ENCODE results near the gene DNAJB13. TPM values are rescaled to one million over a fixed set of nuclear protein-coding genes. Genes with fewer than 3 reads are reported as not detected.

DNAJB13 gene
- total and polyA plus RNA-seq, 10 of the 15 experiments (the other 5 are each of a cell fraction or from before 2014, with no cell fraction given): 0.07 to 0.76 (median 0.15) TPM; not detected in 7

DNA sequence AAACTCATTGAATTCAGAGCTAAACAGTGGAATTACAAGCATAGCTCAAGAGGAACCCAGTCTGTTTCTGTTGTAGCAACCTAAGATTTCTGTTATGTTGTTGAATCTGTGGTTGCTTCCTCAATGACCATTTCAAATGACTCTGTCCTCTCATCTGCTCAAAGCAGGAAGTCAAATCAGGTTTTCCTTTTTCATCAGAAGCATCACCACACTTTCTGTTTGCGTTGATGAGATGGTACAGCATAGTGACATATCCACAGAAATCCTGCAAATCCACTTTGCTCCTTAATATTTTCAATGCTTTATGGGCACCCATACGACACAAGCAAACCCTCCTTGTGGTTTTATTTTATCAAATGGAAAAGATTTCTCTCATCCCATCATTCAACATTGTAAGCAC is 44.4 kb downstream of the DNAJB13 start:
- in situ Hi-C loops (cut with MboI) (no loop called here), intact Hi-C loops (cut with micrococcal nuclease; ENCODE audit: unreplicated experiment) (loop anchor here (10.0 kb wide), 1 partner anchor 1820 kb away; the partner anchor contains the start of gene UVRAG)
- no peak for DNase-seq (ENCODE audit: low read depth, low spot score)
- Histone ChIP-seq H3K36me3 (ENCODE audit: control insufficient read depth in 2 of 2, insufficient read depth in 2 of 2, low read length in 1 of 2) (no peaks in the 10 kb centered on the region), H2AFZ (ENCODE audit: control insufficient read depth, low read depth, low read length) (peak overlapping the region; percentile 52), H3K27me3 (replicated peaks in 1 of 2; ENCODE audit: control insufficient read depth in 2 of 2, insufficient read depth in 2 of 2, low read length in 1 of 2) (no peaks in the 10 kb centered on the region), H3K79me2 (ENCODE audit: control insufficient read depth, insufficient read depth, low read length) (no peaks in the 10 kb centered on the region), H3K9ac (ENCODE audit: control insufficient read depth, insufficient read depth, low read length) (no peak overlapping the region; the same call in 1 of the 2 replicates), H3K4me1 (ENCODE audit: control insufficient read depth, insufficient read depth, low read length) (peaks cover 68% of the 10 kb centered on the region), H4K20me1 (ENCODE audit: control insufficient read depth, insufficient read depth) (no peaks in the 10 kb centered on the region), H3K27ac (ENCODE audit: control insufficient read depth, insufficient read depth) (peak overlapping the region; percentile 57), H3K4me2 (ENCODE audit: control insufficient read depth, insufficient read depth) (peak overlapping the region; percentile 68), H3K9me3 (replicated peaks; ENCODE audit: control insufficient read depth, insufficient read depth, low read length) (no peaks in the 10 kb centered on the region), H3K4me3 (no peak overlapping the region)
- no TSS peak for BruUV-seq (replicated peaks)
- WGBS (ENCODE audit: insufficient coverage, insufficient replicate concordance, low lambda C conversion rate, missing lambda C conversion rate): 0% methylated on average over 2 of the region's 2 CpGs
- SMC1A ChIA-PET (ENCODE audit: uncharacterized antibody, unreplicated experiment): interaction anchor here (1.1 to 2.7 kb wide), 10 partner anchors 8 to 32 kb away, joined by 4 to 24 read pairs (median 6); partner anchors contain the start of gene UCP2
- FAIRE-seq: no peak
- peak; percentile 73 for ATAC-seq
- CTCF ChIA-PET: interaction anchor here (1.1 to 2.1 kb wide), 4 partner anchors 10 to 32 kb away, joined by 4 to 11 read pairs (median 8); no protein-coding TSS in a partner anchor
- POLR2A ChIA-PET: interaction anchor here (0.6 to 3.6 kb wide), 7 partner anchors 11 to 176 kb away, joined by 3 to 25 read pairs (median 5); partner anchors contain the start of genes C2CD3, COA4, PAAF1 and PPME1
- RAD21 ChIA-PET (ENCODE audit: unreplicated experiment): interaction anchor here (0.9 to 2.6 kb wide), 6 partner anchors 9 to 32 kb away, joined by 3 to 30 read pairs (median 6); partner anchors contain the start of gene UCP2
- TF ChIP-seq ETV6 (conservative IDR thresholded peaks at IDR 0.05 in 1 of 2, IDR thresholded peaks at IDR 0.05 in 1 of 2; ENCODE audit: borderline replicate concordance in 1 of 2, low read depth in 1 of 2): peak in 1 of 2 experiments; percentile 46; a peak in 1 of 4 replicates
- TF ChIP-seq, protein P1, sequence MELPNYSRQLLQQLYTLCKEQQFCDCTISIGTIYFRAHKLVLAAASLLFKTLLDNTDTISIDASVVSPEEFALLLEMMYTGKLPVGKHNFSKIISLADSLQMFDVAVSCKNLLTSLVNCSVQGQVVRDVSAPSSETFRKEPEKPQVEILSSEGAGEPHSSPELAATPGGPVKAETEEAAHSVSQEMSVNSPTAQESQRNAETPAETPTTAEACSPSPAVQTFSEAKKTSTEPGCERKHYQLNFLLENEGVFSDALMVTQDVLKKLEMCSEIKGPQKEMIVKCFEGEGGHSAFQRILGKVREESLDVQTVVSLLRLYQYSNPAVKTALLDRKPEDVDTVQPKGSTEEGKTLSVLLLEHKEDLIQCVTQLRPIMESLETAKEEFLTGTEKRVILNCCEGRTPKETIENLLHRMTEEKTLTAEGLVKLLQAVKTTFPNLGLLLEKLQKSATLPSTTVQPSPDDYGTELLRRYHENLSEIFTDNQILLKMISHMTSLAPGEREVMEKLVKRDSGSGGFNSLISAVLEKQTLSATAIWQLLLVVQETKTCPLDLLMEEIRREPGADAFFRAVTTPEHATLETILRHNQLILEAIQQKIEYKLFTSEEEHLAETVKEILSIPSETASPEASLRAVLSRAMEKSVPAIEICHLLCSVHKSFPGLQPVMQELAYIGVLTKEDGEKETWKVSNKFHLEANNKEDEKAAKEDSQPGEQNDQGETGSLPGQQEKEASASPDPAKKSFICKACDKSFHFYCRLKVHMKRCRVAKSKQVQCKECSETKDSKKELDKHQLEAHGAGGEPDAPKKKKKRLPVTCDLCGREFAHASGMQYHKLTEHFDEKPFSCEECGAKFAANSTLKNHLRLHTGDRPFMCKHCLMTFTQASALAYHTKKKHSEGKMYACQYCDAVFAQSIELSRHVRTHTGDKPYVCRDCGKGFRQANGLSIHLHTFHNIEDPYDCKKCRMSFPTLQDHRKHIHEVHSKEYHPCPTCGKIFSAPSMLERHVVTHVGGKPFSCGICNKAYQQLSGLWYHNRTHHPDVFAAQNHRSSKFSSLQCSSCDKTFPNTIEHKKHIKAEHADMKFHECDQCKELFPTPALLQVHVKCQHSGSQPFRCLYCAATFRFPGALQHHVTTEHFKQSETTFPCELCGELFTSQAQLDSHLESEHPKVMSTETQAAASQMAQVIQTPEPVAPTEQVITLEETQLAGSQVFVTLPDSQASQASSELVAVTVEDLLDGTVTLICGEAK (IDR thresholded peaks at IDR 0.05; ENCODE audit: borderline replicate concordance): no peak
- peak; percentile 56 to 66; a peak in 3 of 4 replicates for TF ChIP-seq IKZF2 (IDR thresholded peaks at IDR 0.05)
- no peak for TF ChIP-seq HCFC1 (IDR thresholded peaks at IDR 0.05; ENCODE audit: low read length)
- TF ChIP-seq EGR1 (IDR thresholded peaks at IDR 0.05; ENCODE audit: borderline replicate concordance in 1 of 2, low read depth in 2 of 2, low read length in 2 of 2): no peak
- TF ChIP-seq TAF1 (IDR thresholded peaks at IDR 0.05; ENCODE audit: borderline replicate concordance, low read depth, low read length): no peak
- TF ChIP-seq, protein P2, sequence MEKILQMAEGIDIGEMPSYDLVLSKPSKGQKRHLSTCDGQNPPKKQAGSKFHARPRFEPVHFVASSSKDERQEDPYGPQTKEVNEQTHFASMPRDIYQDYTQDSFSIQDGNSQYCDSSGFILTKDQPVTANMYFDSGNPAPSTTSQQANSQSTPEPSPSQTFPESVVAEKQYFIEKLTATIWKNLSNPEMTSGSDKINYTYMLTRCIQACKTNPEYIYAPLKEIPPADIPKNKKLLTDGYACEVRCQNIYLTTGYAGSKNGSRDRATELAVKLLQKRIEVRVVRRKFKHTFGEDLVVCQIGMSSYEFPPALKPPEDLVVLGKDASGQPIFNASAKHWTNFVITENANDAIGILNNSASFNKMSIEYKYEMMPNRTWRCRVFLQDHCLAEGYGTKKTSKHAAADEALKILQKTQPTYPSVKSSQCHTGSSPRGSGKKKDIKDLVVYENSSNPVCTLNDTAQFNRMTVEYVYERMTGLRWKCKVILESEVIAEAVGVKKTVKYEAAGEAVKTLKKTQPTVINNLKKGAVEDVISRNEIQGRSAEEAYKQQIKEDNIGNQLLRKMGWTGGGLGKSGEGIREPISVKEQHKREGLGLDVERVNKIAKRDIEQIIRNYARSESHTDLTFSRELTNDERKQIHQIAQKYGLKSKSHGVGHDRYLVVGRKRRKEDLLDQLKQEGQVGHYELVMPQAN (conservative IDR thresholded peaks at IDR 0.05): no peak
- no peak for TF ChIP-seq ZNF217 (IDR thresholded peaks at IDR 0.05)
- no peak for TF ChIP-seq ZBED1 (IDR thresholded peaks at IDR 0.05; ENCODE audit: borderline replicate concordance)
- TF ChIP-seq CBFB (IDR thresholded peaks at IDR 0.05; ENCODE audit: low read depth): no peak
- TF ChIP-seq TCF3 (IDR thresholded peaks at IDR 0.05; ENCODE audit: borderline replicate concordance, insufficient read depth, low read depth, low read length): no peak
- peak; percentile 36 to 77; a peak in 2 of 4 replicates for TF ChIP-seq EP300 (IDR thresholded peaks at IDR 0.05; ENCODE audit: borderline replicate concordance in 1 of 2, control insufficient read depth in 1 of 2, low read depth in 2 of 2, low read length in 2 of 2)
- TF ChIP-seq RBBP5 (conservative IDR thresholded peaks at IDR 0.05): peak; percentile 71; the same call in 1 of the 2 replicates
- 0 out of 2 replicates have a peak, but pooled peaks have one; percentile 11 for TF ChIP-seq EED (IDR thresholded peaks at IDR 0.05; ENCODE audit: low read depth)
- TF ChIP-seq, protein P3, sequence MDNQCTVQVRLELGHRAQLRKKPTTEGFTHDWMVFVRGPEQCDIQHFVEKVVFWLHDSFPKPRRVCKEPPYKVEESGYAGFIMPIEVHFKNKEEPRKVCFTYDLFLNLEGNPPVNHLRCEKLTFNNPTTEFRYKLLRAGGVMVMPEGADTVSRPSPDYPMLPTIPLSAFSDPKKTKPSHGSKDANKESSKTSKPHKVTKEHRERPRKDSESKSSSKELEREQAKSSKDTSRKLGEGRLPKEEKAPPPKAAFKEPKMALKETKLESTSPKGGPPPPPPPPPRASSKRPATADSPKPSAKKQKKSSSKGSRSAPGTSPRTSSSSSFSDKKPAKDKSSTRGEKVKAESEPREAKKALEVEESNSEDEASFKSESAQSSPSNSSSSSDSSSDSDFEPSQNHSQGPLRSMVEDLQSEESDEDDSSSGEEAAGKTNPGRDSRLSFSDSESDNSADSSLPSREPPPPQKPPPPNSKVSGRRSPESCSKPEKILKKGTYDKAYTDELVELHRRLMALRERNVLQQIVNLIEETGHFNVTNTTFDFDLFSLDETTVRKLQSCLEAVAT (IDR thresholded peaks at IDR 0.05): no peak
- TF ChIP-seq SPI1 (IDR thresholded peaks at IDR 0.05; ENCODE audit: borderline replicate concordance, insufficient read depth, low read depth, low read length): peak; percentile 39; the same call in 1 of the 2 replicates

Data from GM12878 (cell line).